ENCODE data around the gene NKPD1.
A peak's percentile ranks its signal among the peaks of the same experiment; 100 is the strongest.

NKPD1 gene

GRCh38 chr19:45153339-45154063 lies 7.3 kb downstream of the NKPD1 start:
- peak; percentile 86 for DNase-seq

- DNase-seq = peak; percentile 83
Measured at GRCh38 chr19:45152504-45153338, 8.1 kb downstream of the NKPD1 start.

- no peak for DNase-seq
Measured at GRCh38 chr19:45151821-45152503, 8.8 kb downstream of the NKPD1 start.

GRCh38 chr19:45151320-45151719 lies 9.5 kb downstream of the NKPD1 start:
- DNase-seq = no peak

GRCh38 chr19:45150751-45151281 lies 10.0 kb downstream of the NKPD1 start:
- no peak for DNase-seq

- no peak for DNase-seq
Measured at GRCh38 chr19:45150180-45150579, 10.6 kb downstream of the NKPD1 start.

GRCh38 chr19:45149129-45149528 lies 11.7 kb downstream of the NKPD1 start:
- no peak for DNase-seq

GRCh38 chr19:45147835-45148676 lies 12.7 kb downstream of the NKPD1 start:
- no peak for DNase-seq

- no peak for DNase-seq
Measured at GRCh38 chr19:45146741-45147205, 14.0 kb downstream of the NKPD1 start.

GRCh38 chr19:45146251-45146650 lies 14.5 kb downstream of the NKPD1 start:
- no peak for DNase-seq

GRCh38 chr19:45145270-45146189 lies 15.3 kb downstream of the NKPD1 start:
- DNase-seq = no peak

GRCh38 chr19:45144431-45145269 lies 16.1 kb downstream of the NKPD1 start:
- DNase-seq = no peak

- DNase-seq = no peak
Measured at GRCh38 chr19:45142726-45143110, 18.1 kb downstream of the NKPD1 start.

- DNase-seq = no peak
Measured at GRCh38 chr19:45142016-45142725, 18.6 kb downstream of the NKPD1 start.

- no peak for DNase-seq
Measured at GRCh38 chr19:45141203-45141900, 19.4 kb downstream of the NKPD1 start.

GRCh38 chr19:45140533-45140932 lies 20.2 kb downstream of the NKPD1 start:
- DNase-seq = no peak

GRCh38 chr19:45140144-45140503 lies 20.7 kb downstream of the NKPD1 start:
- no peak for DNase-seq

GRCh38 chr19:45139286-45140143 lies 21.3 kb downstream of the NKPD1 start:
- DNase-seq = no peak

Data from eye (tissue), 1 donor.